Esophagus muscularis mucosa (tissue), 4 donors: Measurements from ENCODE around the gene AJM1.

ENCODE experiments used
- EP300 ChIP-seq: sonication (generic); formaldehyde crosslinking; IDR thresholded peaks from one replicate; pipeline ENCODE4 v1.6.1; 2017; ENCODE audit warnings: antibody characterized with exemption
- POLR2A ChIP-seq: fragments of 450-650 bp; IDR thresholded peaks from one replicate; pipeline ENCODE4 v1.6.1; 2017; ENCODE audit warnings: antibody characterized with exemption, moderate library complexity, mild to moderate bottlenecking, low read depth
- POLR2AphosphoS5 ChIP-seq, 2 donors: sonication (generic); formaldehyde crosslinking; IDR thresholded peaks; one replicate each; pipeline ENCODE4 v1.6.1; 2017; ENCODE audit warnings: antibody characterized with exemption in 2 of 2
- TF ChIP-seq, protein P1 (sequence below), 3 experiments: fragments of 200-600 bp in 2 of 3; fragments of 450-650 bp in 1 of 3; sonication (generic) in 2 of 3; IDR thresholded peaks; one replicate each; pipeline ENCODE4 v1.5.1; 2017 to 2019; ENCODE audit warnings: antibody characterized with exemption in 3 of 3, mild to moderate bottlenecking in 2 of 3, moderate library complexity in 1 of 3

DNA sequence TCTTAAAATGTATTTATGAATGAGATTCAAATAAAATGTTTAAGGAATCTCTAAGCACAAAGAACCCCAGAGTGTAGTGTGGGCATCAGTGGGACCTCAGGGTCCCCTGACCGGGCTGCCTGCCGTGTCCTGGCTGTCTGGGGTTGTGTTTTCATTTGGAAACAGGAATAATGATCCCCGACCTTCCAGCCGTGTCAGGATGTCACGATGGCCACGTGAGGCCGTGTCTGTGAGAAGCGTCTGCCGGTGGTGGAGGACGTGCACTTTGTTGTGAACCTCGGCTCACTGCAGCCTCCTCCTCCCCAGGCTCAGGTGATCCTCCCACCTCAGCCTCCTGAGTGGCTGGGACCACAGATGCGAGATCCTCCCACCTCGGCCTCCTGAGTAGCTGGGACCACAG, 48.4 kb downstream of the AJM1 start:
- TF ChIP-seq, protein P1, sequence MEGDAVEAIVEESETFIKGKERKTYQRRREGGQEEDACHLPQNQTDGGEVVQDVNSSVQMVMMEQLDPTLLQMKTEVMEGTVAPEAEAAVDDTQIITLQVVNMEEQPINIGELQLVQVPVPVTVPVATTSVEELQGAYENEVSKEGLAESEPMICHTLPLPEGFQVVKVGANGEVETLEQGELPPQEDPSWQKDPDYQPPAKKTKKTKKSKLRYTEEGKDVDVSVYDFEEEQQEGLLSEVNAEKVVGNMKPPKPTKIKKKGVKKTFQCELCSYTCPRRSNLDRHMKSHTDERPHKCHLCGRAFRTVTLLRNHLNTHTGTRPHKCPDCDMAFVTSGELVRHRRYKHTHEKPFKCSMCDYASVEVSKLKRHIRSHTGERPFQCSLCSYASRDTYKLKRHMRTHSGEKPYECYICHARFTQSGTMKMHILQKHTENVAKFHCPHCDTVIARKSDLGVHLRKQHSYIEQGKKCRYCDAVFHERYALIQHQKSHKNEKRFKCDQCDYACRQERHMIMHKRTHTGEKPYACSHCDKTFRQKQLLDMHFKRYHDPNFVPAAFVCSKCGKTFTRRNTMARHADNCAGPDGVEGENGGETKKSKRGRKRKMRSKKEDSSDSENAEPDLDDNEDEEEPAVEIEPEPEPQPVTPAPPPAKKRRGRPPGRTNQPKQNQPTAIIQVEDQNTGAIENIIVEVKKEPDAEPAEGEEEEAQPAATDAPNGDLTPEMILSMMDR (IDR thresholded peaks at IDR 0.05), result no peak
- TF ChIP-seq POLR2A (no peak), EP300 (no peak), POLR2AphosphoS5 (IDR thresholded peaks at IDR 0.05) (no peak)
